Motor neuron (in vitro differentiated cells): ENCODE results near the gene LMAN1. TPM values are rescaled to one million over a fixed set of nuclear protein-coding genes. Genes with fewer than 3 reads are reported as not detected.

ENCODE experiments used
- ATAC-seq, 8 experiments: fragments of 200-7000 bp; cut with Tn5 transposase; replicated peaks in 6 of 8; 2 replicates each; pipeline ENCODE4 v1.8.0; 2021; ENCODE audit warnings: mild to moderate bottlenecking in 8 of 8, moderate library complexity in 8 of 8
- H3K27ac ChIP-seq, 2 donors: fragments of 250-450 bp; sonication (Bioruptor Pico); 2 replicates each; pipeline ENCODE4 v1.9.0; 2021; ENCODE audit warnings: antibody characterized with exemption in 2 of 2, mild to moderate bottlenecking in 2 of 2, moderate library complexity in 1 of 2
- H3K4me1 ChIP-seq, 2 donors: fragments of 250-450 bp; sonication (Bioruptor Pico); replicated peaks in 1 of 2; 2 replicates each; pipeline ENCODE4 v1.6.1; 2021; ENCODE audit warnings: antibody characterized with exemption in 2 of 2, mild to moderate bottlenecking in 2 of 2, moderate library complexity in 1 of 2
- H3K4me3 ChIP-seq, 5 donors: fragments of 250-450 bp; sonication (Bioruptor Pico); 2 replicates each; pipeline ENCODE4 v1.9.0; 2021; ENCODE audit warnings: antibody characterized with exemption in 5 of 5, mild to moderate bottlenecking in 5 of 5, moderate library complexity in 4 of 5
- WGBS, 10 experiments: fragments of 450-650 bp; shearing (Covaris generic); methylation state at CpG; one replicate each; pipeline ENCODE4 v1.0.0; 2022; 5-methylcytosine and 5-hydroxymethylcytosine counted together
- in situ Hi-C, 9 experiments: fragments of 400-800 bp; cut with MboI; loops; one replicate each; pipeline ENCODE4 v1.15.0; 2021; ENCODE audit warnings: low sequenced_read_pairs in 9 of 9, low pct_unique_long_range_greater_than_20kb in 2 of 9; ENCODE audit not compliant: unreplicated experiment in 9 of 9
- total RNA-seq, 8 experiments: library from RNA; unstranded; fragments of 300-600 nt; gene quantifications; 2 replicates each; pipeline versions ENCODE4 v1.2.3 to v1.2.4, GENCODE V29; 2022

Gene LMAN1
- total RNA-seq, 8 experiments from 2014 or later, result 46.4 to 154 (median 86.4) TPM

- WGBS, 10 experiments, result 76 to 96% (median 91%) methylated on average over 1 to 7 of the region's 7 CpGs
- Histone ChIP-seq H3K4me3 (no peak overlapping the region), H3K27ac (peak overlapping the region; percentile 17 to 38), H3K4me1 (peaks cover 14 to 33% of the 10 kb centered on the region in 2 donors)
- in situ Hi-C loops, result loop anchor here in 1 of 9 experiments (25.0 kb wide), 1 partner anchor 595 kb away; no protein-coding TSS in a partner anchor
- no peak for ATAC-seq
Observed at GRCh38 chr18:59382383-59382782, 23.3 kb upstream of the LMAN1 start.

- peak overlapping the region; percentile 17 to 38 for H3K27ac ChIP-seq
- WGBS, 10 experiments, result 83 to 100% (median 93%) methylated on average over 3 to 6 of the region's 6 CpGs; no CpG with 5 or more reads in 2 of the 10 experiments
- in situ Hi-C loops, result loop anchor here in 1 of 9 experiments (25.0 kb wide), 1 partner anchor 595 kb away; no protein-coding TSS in a partner anchor
- ATAC-seq, result no peak
- H3K4me1 ChIP-seq, result peaks cover 10 to 33% of the 10 kb centered on the region in 2 donors
- no peak overlapping the region for H3K4me3 ChIP-seq
Observed at GRCh38 chr18:59381949-59382348, 22.9 kb upstream of the LMAN1 start.

- H3K4me1 ChIP-seq, result peaks cover 5 to 29% of the 10 kb centered on the region in 2 donors
- in situ Hi-C loops, result loop anchor here in 1 of 9 experiments (25.0 kb wide), 1 partner anchor 593 kb away; no protein-coding TSS in a partner anchor
- 69 to 97% (median 81%) methylated on average over 2 to 5 of the region's 5 CpGs; no CpG with 5 or more reads in 3 of the 10 experiments for WGBS, 10 experiments
Observed at GRCh38 chr18:59380706-59381105, 21.6 kb upstream of the LMAN1 start.

GRCh38 chr18:59379772-59380522 is 20.9 kb upstream of the LMAN1 start:
- peak in 3 of 8 experiments; percentile 87 to 94 (median 94) for ATAC-seq
- peaks cover 5 to 29% of the 10 kb centered on the region in 2 donors for H3K4me1 ChIP-seq
- 0 to 100% (median 80%) methylated on average over 1 to 3 of the region's 3 CpGs; no CpG with 5 or more reads in 1 of the 10 experiments for WGBS, 10 experiments
- no peak overlapping the region for H3K4me3 ChIP-seq
- H3K27ac ChIP-seq, result no peak overlapping the region
- in situ Hi-C loops, result loop anchor here in 1 of 9 experiments (25.0 kb wide), 1 partner anchor 593 kb away; no protein-coding TSS in a partner anchor

More at GRCh38 chr18:59380706-59381105, 21.6 kb upstream of the LMAN1 start:
- no peak for ATAC-seq
- no peak overlapping the region for H3K27ac ChIP-seq
- no peak overlapping the region for H3K4me3 ChIP-seq

GRCh38 chr18:59377613-59378337 is 18.7 kb upstream of the LMAN1 start:
- peak in 5 of 8 experiments; percentile 71 to 99 (median 88) for ATAC-seq
- peaks cover 5 to 24% of the 10 kb centered on the region in 2 donors for H3K4me1 ChIP-seq
- 30 to 96% (median 69%) methylated on average over 1 to 5 of the region's 5 CpGs for WGBS, 10 experiments
- H3K27ac ChIP-seq, result peak overlapping the region in 1 of 2 donors; percentile 26
- H3K4me3 ChIP-seq, result no peak overlapping the region
- in situ Hi-C loops, result loop anchor here in 1 of 9 experiments (25.0 kb wide), 1 partner anchor 590 kb away; no protein-coding TSS in a partner anchor

GRCh38 chr18:59376351-59376935 is 17.4 kb upstream of the LMAN1 start:
- Histone ChIP-seq H3K4me1 (peaks cover 0 to 14% of the 10 kb centered on the region in 2 donors), H3K27ac (no peak overlapping the region), H3K4me3 (no peak overlapping the region)
- ATAC-seq, result no peak
- WGBS, 10 experiments, result 57 to 85% (median 80%) methylated on average over 2 to 5 of the region's 7 CpGs; no CpG with 5 or more reads in 2 of the 10 experiments
- in situ Hi-C loops, result loop anchor here in 1 of 9 experiments (25.0 kb wide), 1 partner anchor 589 kb away; no protein-coding TSS in a partner anchor

GRCh38 chr18:59374128-59374527 is 15.1 kb upstream of the LMAN1 start:
- Histone ChIP-seq H3K4me3 (no peak overlapping the region), H3K4me1 (peaks cover 0 to 14% of the 10 kb centered on the region in 2 donors), H3K27ac (no peak overlapping the region)
- in situ Hi-C loops, result no loop called here
- ATAC-seq, result no peak
- 0 to 90% (median 75%) methylated on average over 1 to 3 of the region's 3 CpGs; no CpG with 5 or more reads in 1 of the 10 experiments for WGBS, 10 experiments

- WGBS, 10 experiments, result 29 to 100% (median 85%) methylated on average over 1 to 2 of the region's 2 CpGs; no CpG with 5 or more reads in 2 of the 10 experiments
- Histone ChIP-seq H3K4me1 (peaks cover 0 to 10% of the 10 kb centered on the region in 2 donors), H3K27ac (no peak overlapping the region), H3K4me3 (no peak overlapping the region)
- no peak for ATAC-seq
- in situ Hi-C loops, result no loop called here
Observed at GRCh38 chr18:59372975-59373374, 13.9 kb upstream of the LMAN1 start.

- in situ Hi-C loops, result no loop called here
- ATAC-seq, result no peak
- Histone ChIP-seq H3K4me1 (peaks cover 10 to 16% of the 10 kb centered on the region in 2 donors), H3K4me3 (no peak overlapping the region), H3K27ac (no peak overlapping the region)
- WGBS, 10 experiments, result 87 to 100% (median 96%) methylated on average over 2 to 3 of the region's 3 CpGs
Observed at GRCh38 chr18:59360381-59360780, 1.3 kb upstream of the LMAN1 start.

GRCh38 chr18:59359576-59359952 is 499 bp upstream of the LMAN1 start:
- Histone ChIP-seq H3K4me3 (peak overlapping the region; percentile 60 to 98 (median 79)), H3K4me1 (peaks cover 10 to 16% of the 10 kb centered on the region in 2 donors), H3K27ac (no peak overlapping the region)
- peak; percentile 5 to 36 (median 25) for ATAC-seq
- in situ Hi-C loops, result no loop called here
- WGBS, 10 experiments, result 0 to 80% (median 17%) methylated on average over 1 to 3 of the region's 4 CpGs; no CpG with 5 or more reads in 5 of the 10 experiments

- 0% methylated on average over 1 to 3 of the region's 8 CpGs; no CpG with 5 or more reads in 5 of the 10 experiments for WGBS, 10 experiments
- ATAC-seq, result peak in 1 of 8 experiments; percentile 6
- in situ Hi-C loops, result no loop called here
- Histone ChIP-seq H3K27ac (peak overlapping the region; percentile 53 to 81), H3K4me3 (peak overlapping the region; percentile 60 to 98 (median 79)), H3K4me1 (peaks cover 10 to 16% of the 10 kb centered on the region in 2 donors)
Observed at GRCh38 chr18:59358414-59358711, 702 bp downstream of the LMAN1 start.

GRCh38 chr18:59357928-59358327 is 1.1 kb downstream of the LMAN1 start:
- H3K27ac ChIP-seq, result no peak overlapping the region
- peak in 1 of 8 experiments; percentile 3 for ATAC-seq
- H3K4me3 ChIP-seq, result peak overlapping the region; percentile 60 to 98 (median 79)
- peaks cover 10 to 16% of the 10 kb centered on the region in 2 donors for H3K4me1 ChIP-seq
- in situ Hi-C loops, result no loop called here
- 0 to 42% (median 9%) methylated on average over 2 to 4 of the region's 4 CpGs for WGBS, 10 experiments
